Stimulated activated CD8-positive, alpha-beta memory T cell treated with anti-CD3 and anti-CD28 coated beads, Interleukin-15, amount 100 ng/mL, for 1 hour (primary cell): Measurements from ENCODE around the gene CACNA1E.

ENCODE experiments used
- DNase-seq: peaks from one replicate; pipeline ENCODE4 v3.0.0-alpha.2; 2020; ENCODE audit warnings: low read depth

CACNA1E gene

DNA sequence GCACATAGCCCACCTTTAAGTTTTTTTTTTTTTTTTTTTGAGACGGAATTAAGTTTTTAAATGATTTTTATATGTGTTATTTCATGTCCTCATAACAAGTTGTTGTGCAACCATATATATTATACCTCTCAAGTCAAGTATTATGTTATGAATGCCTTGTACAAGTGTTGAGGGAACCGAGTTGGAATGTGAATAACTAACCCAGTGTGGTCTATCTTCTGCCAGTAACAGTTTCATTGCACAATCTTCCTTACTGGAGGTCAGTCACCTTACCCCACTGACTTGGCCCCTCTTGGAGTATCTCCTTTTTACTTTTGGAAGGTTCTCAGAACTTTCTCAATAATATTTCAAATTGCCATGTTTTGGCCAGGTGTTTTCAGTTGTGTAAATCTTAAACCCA lies 201.9 kb downstream of the CACNA1E start:
- DNase-seq, result no peak

DNA sequence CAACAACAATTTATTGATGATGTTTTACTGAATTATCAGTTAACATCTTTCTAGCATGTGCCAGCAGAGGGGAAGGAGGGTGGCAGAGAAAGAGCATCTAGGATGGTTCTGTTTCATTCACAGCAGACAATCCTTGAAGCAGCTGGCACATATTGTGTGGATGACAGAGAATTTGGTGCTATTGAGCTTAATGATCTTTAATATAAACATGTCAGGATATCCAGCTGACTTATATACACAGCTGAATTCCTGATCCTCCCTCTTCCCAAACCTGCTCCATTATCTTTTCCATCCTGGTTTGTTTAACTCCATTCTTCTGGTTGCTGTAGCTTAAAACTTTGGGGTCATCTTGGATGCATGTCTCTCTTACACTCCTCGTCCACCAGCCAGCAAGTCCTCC lies 218.6 kb downstream of the CACNA1E start:
- no peak for DNase-seq

DNA sequence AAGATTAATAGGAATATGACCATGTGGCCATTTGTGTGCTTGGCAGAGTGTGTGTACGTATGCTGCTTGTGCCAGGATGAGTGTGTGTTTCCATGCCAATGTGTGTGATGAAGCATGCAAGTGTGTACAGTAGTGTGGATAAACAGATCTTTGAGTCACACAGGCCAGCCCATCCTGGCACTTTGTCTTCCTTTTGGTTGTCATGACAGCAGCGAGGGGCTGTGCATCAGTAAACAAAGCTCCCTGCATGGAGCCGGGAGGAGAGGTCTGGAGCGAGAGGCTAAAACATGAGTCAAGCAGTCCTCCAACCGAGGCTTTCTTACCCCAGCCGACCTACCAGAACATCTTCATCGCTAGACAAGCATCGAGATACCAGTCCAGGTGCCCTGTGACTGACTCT lies 221.2 kb downstream of the CACNA1E start:
- DNase-seq, result no peak

DNA sequence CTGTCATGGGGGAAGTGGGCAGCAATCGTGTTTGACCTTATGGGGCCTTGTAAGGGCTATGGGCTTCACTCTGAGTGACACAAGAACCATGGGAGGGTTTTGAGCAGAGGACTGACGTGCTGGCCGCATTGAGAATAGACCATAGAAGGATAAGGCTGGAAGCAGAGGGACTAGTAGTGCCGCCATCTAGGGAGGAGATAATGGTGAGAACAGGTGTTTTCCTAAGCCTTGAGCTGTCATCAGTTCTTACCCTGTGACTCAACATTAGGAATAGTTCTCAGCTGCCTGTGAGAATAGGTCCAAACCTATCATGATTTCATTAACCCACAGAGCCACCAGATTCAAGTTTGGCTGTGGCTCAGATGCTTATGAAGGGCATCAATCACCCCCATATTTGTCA lies 228.5 kb downstream of the CACNA1E start:
- no peak for DNase-seq

DNA sequence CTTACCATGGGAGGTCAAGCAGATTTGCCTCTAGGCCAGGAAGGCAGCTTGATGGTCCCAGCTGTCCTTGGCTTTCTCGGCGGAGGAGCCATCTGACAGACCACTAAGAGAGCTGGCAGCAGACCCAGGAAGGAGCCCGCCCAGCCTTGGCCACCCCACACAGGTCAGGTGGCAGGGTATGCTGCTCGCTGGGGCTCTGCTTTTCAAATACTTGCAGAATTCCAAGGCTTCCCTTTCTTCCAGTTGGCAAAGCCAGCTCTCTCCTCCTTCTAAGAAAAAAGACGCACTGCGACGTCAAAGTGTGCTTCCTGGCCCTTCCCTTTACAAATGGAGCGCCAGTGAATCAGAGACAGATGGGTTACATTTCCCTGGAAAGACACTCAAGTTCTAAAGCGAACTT lies 229.4 kb downstream of the CACNA1E start:
- DNase-seq, result no peak

DNA sequence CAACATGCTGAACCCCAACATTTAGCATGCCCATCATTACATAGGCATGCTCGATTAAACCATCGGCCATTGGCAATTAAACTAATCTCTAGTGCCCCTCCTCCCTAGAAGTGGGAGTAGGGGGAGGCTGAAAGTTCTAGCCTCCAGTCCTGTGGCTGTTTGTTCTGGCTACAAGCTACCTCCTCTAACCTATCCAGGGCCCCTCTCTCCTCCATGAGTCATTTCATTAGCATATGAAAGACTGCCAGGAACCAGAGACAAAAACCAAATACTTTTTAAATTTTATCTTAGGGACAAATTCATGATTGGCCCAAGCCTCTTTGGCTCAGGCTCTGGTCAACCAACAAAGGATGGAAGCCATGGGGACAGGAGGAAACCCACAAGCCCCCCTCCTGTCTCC lies 231.1 kb downstream of the CACNA1E start:
- DNase-seq, result no peak

GRCh38 chr1:181718034-181718433 lies 234.7 kb downstream of the CACNA1E start:
- DNase-seq, result no peak

DNA sequence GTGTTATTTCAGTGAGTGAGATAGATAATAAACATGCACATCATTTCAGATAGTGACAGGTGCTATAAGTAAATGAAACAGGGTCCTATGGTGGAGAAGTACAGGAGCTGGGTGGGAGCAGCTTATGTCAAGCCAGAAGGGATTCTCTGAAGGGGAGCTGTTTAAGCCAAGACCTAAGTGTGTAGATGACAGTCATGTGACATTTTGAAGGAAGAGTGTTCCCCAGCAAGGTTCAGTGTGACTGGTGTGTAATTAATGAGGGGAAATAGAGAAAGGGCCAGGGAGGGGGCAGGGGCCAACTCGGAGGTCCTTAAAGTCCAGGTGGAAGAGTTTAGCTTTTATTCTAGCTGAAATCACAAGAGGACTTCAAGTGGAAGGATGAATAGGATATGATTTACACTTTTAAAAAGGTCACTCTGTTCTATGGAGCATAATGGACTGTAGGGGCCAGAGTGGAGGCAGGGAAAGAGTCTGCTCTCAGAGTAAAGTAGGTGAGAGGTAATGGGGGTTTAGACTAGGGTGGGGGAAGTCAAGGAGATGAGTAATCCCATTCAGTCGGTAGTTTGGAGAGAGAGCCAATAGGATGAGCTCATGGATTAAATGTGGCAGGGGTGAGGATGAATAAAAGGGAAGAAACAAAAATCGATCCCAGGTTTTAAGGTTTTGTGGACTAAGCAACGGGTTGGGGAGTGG lies 243.1 kb downstream of the CACNA1E start:
- DNase-seq, result no peak

DNA sequence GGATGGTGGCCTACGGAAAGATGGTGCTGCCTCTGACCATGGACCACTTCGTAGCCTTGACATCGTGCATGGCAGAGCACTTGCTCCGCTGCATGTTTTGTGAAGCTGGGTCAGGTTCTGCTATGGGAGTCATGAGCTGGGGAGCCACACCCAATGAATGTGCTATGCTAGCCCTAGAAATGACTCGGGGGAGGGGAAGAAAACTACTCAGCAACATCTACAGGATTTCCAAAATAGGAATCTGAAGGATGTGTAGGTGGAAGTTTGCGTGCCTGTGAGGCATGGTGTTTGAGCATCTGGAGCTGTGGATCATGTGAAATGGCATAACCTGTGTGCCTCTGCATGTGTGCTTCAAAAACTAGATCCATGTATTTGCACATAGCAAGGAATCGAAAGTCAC lies 247.3 kb downstream of the CACNA1E start:
- no peak for DNase-seq

- DNase-seq, result no peak
Measured at GRCh38 chr1:181732218-181732990, 249.1 kb downstream of the CACNA1E start.

- no peak for DNase-seq
Measured at GRCh38 chr1:181733486-181733885, 250.2 kb downstream of the CACNA1E start.

DNA sequence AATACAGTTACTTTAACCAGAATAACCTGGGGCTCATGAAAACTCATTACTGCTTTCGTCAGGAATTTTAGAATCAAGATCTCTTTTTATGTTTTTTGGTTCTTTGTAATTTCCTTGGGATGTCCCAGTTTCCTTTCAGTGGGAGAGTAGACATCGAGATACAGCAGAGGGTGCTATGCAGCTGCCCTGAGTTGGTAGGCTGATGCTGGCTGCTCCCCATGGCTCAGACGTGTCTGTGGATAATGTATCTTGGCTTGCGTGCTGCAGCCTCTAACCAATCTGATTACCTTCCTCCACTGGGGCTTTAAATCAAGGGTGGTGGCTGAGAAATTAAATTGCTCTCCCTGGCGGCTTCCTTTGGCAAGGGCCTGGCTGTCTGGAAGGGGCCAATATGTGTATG lies 253.7 kb downstream of the CACNA1E start:
- DNase-seq, result no peak

GRCh38 chr1:181739214-181739613 lies 255.9 kb downstream of the CACNA1E start:
- DNase-seq, result no peak

GRCh38 chr1:181742426-181742825 lies 259.1 kb downstream of the CACNA1E start:
- no peak for DNase-seq

DNA sequence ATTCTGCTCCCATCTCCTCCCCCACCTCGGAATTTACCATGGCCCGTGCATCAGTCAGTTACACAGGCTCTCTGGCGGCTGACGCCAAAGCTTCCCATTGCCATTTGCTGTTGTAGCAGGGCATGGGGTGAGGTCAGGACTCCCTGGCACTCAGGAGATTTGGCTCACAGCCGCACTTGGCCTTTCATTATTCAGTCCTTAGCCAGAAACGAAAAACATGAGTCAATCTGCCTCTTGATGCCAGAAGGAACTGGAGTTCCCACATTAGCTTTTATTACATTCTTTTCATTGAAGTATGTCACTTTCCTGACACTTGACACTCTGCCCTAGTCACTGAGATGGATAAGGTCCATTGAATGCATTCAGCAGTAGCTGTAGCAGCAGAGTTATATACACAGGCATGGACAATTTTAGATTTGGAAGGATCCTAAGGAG lies 260.6 kb downstream of the CACNA1E start:
- DNase-seq, result no peak

DNA sequence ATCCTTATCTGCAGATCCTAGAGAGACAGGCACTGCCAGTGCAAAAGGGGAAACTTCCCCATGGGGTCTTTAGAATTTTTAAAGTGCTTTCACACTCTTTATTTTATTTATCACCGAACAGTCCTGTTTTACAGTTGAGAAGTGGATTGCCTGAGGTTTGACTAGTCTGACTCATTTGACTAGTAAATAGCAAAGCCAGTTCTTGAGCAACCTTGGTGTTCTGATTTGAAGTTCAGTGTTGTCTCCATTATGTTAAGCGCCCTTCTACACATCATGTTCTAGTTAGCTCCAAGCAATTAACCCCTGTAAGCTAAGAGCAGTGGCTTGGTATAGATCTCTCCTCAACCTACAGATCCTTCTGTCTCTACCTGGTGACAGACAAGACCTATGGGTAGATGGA lies 262.9 kb downstream of the CACNA1E start:
- DNase-seq, result no peak

GRCh38 chr1:181748013-181748412 lies 264.7 kb downstream of the CACNA1E start:
- DNase-seq, result no peak

DNA sequence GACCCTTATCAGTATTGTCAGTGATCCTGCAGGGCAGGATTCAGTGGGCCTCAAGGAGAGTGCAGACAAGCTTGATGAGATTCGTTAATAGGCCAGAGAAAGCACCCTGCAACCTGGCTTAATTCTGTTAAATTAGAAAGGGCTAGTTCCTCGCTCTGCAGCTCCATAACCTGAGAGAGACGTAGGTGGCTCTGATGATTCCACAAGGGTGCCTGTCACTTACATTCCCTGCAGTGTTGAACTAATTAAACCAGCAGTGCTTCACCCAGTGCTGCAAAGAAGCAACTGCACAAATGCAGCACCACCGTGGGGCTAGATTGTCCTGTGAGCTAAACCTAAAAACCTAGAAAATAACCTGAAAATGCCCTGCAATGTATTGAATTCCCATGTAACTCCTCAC lies 270.8 kb downstream of the CACNA1E start:
- no peak for DNase-seq

DNA sequence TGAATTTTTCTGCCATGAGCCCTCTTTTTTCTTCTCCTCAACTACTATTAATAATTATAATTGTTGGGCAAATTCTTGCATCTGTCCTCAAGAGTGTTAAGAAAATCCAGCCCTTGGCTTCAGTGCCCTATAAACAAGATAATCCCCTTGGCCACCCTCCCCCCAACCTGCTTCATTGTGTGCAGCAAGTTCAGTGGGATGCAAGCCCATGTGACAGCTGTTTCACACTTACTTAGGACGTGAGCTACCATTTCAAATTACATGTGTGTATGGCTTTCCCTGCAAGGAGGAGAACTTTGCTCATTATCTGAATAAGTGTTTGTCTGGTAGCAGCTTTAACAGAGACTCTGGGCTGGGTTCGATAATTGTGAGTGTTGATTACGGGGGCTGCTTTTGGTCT lies 276.2 kb downstream of the CACNA1E start:
- DNase-seq, result no peak

GRCh38 chr1:181763736-181764135 lies 280.4 kb downstream of the CACNA1E start:
- DNase-seq, result no peak

DNA sequence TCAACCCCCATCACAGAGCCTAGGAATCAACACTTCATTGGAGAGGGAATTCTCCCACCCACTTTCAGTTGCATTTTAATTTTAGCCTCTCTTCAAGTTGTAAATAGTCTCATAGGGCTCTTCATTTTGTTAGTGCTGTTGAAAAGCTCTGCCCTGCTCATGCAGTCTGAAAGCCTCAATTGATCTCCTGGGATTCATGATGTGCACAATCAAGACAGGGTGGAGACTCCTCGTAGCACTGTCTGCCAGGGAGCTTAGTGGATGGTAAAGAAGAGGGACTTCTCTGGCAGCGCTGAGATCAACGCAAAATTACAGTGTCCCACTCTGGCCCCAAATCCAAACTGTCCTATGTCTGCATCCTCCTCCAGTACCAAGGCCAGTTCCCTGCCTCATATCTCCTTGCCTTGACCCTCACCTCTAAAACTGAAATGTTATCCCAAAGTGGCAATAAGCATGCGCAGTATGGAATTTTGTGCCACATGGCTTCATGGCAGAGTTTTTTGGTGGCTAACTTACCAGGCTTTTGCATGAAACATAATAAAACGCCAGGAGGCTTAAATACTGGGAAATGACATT lies 282.2 kb downstream of the CACNA1E start:
- no peak for DNase-seq

- DNase-seq, result no peak
Measured at GRCh38 chr1:181767001-181767708, 283.8 kb downstream of the CACNA1E start.
